SK-N-MC (cell line): Measurements from ENCODE around the gene GCNT3.

Experiments used
- EZH2 ChIP-seq: fragments of 200-600 bp; sonication (generic); IDR thresholded peaks from one replicate; pipeline ENCODE4 v1.6.1; 2017; ENCODE audit warnings: antibody characterized with exemption
- FOXP2 ChIP-seq: optimal IDR thresholded peaks from 2 replicates; pipeline ENCODE3; 2011; ENCODE audit warnings: mild to moderate bottlenecking, moderate library complexity; ENCODE audit not compliant: insufficient read depth; ENCODE audit errors: extremely low read length, control extremely low read depth
- POLR2AphosphoS5 ChIP-seq: IDR thresholded peaks from 2 replicates; pipeline ENCODE4 v1.6.1; 2012; ENCODE audit warnings: mild to moderate bottlenecking, low read depth, low read length, borderline replicate concordance

DNA sequence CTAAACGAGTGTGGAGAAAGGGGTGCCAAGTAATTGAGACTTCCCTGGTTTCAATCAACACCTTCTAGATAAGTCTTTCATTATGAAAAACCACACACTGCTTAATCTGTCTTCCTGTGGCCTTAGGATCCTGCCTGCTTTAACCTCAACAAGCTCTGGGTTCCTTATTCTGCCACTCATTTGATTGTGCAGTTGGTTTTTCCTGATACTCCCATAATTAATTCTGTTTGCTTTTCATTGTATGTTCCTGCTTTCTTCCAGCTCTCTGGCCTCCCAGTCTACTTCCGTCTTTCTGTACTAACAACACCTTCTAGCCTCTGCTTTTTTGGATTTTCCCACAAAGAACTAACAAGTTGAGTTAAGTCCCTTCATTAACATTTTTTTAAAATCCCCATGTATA, 20.2 kb upstream of the GCNT3 start:
- no peak for TF ChIP-seq EZH2
- no peak for TF ChIP-seq POLR2AphosphoS5
- TF ChIP-seq FOXP2: no peak
